HG02588 (cell line): ENCODE results near the gene GP5.

Experiments used
- ATAC-seq: cut with Tn5 transposase; IDR thresholded peaks from one replicate; pipeline ENCODE4 v1.9.1; 2021; ENCODE audit warnings: mild to moderate bottlenecking, moderate library complexity; ENCODE audit not compliant: unreplicated experiment

GP5 gene

DNA sequence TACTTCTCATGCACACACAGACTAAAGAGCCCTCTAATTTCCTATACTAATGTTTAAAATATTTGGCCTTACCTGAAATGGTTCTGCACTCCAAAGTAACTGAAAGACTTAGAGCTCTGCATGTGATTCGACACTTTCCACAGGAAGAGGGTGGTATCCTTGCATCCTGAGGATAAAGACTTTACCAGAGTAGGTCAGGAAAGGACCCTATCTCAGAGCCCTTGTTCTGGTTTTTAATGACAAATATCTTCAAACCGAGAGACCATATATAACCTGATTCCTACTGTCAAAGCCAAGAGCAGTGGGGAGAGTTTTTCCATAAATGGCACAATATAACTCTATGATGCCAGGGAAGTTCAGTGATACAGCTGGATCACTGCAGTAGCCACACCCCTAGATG lies at the start of gene GP5:
GP5 (minus strand) TSS at position 101 of the 400 bp plus-strand sequence. CDS start 984 bp downstream, outside the sequence.
- ATAC-seq = no peak

DNA sequence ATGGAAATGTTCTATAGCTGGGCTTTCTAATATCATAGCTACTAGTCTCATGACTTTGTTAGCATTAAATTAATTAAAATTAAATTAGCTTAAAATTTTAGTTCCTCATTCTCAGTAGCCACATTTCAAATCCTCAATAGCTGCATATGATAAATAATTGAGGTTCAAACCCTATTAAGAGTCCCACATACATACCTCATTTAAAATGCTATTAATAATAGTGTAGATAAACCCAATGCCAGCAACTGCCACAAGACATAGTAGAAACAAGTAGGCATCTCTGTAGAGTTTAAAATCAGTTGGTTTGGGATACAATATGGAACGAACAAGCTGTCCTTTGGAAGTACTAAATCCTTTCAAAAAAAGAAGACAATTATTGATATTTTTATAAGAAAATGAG lies 48.6 kb upstream of the GP5 start:
- no peak for ATAC-seq

GRCh38 chr3:194447161-194447560 lies 48.1 kb upstream of the GP5 start:
- ATAC-seq = no peak

DNA sequence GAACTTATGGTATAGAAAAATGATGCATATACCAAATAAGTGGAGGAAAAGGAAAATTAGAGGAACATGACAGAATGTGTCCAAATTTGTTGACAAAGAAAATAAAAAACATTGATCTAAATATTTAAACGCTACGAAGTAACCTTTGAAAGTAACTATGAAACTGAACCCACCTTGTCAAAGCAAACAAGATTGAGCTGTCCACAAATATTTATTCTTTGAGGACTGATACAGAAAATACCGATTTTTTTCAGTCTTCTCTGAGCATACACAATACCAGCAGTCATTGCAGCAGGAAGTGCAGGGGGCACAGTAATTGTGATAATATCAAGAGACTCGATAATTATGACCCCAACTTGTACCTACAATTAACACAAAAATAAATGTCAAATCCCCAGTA lies 47.7 kb upstream of the GP5 start:
- ATAC-seq = no peak

GRCh38 chr3:194446172-194446571 lies 47.1 kb upstream of the GP5 start:
- ATAC-seq = no peak

GRCh38 chr3:194443901-194444300 lies 44.8 kb upstream of the GP5 start:
- ATAC-seq = no peak

GRCh38 chr3:194440756-194441155 lies 41.7 kb upstream of the GP5 start:
- ATAC-seq = no peak

DNA sequence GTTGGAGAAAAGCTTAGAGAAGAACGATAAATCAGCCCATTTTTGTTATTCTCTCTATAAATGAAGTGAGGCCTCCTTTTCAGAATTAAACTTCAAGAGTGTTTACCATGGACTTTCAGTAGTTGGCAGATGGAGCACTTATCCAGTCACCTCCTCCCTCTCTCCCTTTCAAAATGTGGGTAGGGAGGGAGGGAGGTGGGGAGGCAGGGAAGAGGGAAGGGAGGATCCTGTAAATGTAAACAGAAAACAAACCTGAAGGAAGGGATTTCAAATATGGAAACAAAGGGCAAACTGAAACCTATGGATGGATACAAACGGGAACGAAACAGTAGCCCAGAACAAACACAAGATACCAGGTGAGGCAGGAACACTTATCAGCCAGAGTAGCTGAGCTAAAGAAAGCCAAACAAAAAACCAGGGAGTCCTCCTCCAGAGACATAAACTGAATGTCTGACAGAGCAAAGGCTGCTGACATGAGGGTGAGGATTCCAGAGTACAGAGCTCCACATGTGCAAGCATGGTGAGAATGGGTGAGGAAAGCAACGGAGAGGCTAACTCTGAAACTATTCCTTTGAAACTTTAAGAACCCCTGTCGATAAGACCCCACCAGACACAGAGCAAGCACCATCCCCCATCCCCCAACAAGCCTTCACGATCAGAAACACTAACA lies 41.0 kb upstream of the GP5 start:
- no peak for ATAC-seq

DNA sequence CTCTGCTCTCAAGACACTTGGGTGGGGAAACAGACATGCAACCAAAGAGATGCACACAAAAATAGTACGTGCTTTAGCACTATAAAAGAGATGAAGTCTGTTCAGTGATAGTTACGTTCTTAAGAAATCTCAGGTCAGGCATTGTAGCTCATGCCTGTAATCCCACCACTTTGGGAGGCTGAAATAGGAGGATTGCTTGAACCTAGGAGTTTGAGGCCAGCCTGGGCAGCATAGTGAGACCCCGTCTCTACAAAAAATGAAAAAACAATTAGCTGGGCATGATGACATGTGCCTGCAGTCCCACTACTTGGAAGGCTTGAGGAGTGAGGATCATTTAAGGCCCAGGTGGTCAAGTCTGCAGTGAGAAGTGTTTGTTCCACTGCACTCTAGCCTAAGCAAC lies 35.4 kb upstream of the GP5 start:
- ATAC-seq = no peak

DNA sequence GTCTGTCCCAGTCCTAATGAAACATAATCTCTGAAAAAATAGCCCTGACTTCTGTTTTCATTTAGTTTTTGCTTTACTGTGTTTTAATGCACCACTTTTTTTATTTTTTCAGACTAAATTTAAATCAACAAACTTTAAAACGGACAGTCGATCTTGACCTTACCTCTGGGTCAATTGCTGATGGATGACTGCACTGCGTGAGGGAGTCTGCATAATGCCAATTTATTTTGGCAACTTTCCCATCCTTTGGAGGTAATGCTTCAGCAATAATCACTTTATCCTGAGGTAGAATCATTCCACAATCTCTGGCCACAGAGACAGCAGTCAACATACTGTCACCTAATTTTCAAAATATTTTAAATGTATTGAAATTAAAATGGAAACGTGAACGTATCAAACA lies 32.5 kb upstream of the GP5 start:
- no peak for ATAC-seq

DNA sequence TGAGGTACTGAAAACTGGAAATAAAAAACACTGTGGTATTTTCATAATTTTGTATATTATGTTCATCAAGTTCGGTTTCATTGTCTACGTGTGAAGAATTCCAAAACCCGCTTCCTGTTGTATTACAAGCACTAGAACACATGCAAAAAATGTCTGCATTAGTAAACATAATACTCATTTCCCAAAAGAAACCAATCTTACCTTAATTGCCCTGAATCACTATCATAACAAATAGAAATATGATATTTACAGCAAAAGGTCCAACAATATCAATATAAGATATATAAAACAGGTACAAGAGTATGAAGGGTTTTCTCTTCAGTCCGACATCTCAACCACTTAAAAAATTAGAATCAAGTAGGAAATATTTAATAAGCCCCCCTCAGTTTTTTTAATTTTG lies 26.3 kb upstream of the GP5 start:
- no peak for ATAC-seq

GRCh38 chr3:194424953-194425352 lies 25.9 kb upstream of the GP5 start:
- no peak for ATAC-seq

- ATAC-seq = no peak
Observed at GRCh38 chr3:194424373-194424772, 25.3 kb upstream of the GP5 start.

DNA sequence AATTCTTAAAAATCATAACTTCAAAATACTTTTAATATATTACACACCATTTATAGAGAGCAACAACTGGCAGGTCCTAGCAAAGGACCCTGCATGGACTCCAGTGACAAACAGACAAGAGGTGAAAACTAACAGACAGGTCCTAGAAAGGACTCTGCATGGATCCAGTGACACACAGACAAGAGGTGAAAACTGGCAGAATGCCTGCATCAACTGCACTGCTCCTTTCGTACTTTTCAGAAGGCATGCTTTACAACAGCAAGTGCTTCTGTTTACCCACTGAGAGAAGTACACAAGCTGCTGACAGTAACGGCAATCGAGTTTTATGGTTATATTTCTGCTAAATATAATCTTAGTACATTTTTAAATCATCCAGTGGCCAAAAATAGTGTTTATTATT lies 24.3 kb upstream of the GP5 start:
- no peak for ATAC-seq

- ATAC-seq = no peak
Observed at GRCh38 chr3:194422188-194422587, 23.1 kb upstream of the GP5 start.

DNA sequence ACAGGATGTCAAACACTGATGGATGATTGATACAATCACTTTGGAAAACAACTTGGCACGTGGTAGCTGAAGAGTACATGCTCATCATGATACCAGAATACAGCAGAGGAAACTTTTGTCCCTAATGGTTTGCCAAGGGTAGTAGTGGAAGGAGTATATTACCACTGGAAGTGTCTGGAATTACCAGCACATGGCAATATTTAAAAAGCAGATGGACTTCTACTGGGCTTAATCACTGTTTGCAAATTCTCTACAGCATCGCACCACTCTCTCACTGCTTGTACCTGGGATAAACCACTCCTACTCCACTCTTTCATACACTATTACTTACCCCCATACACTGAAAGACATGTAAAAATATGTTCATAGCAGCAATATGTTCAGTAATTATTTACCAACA lies 19.6 kb upstream of the GP5 start:
- ATAC-seq = no peak

- ATAC-seq = no peak
Observed at GRCh38 chr3:194407423-194407822, 8.4 kb upstream of the GP5 start.

DNA sequence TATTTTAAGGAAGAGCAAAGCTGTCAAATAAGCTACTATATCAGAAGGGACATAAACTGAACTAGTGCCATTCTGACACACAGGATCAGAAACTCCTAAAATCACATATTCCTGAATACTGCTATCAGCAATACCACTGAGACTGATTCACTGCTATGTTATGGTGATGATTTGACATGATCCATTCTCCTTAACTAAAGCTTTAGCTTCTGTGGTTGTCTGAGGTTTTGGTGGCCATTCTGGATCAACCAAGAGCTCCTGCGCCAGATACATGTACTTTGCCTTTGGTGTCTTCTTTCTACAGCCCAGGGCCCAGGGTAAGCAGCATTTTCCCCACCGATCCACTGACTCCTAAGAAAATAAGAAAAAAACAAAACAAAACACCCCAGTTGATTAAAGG lies 6.7 kb upstream of the GP5 start:
- no peak for ATAC-seq

DNA sequence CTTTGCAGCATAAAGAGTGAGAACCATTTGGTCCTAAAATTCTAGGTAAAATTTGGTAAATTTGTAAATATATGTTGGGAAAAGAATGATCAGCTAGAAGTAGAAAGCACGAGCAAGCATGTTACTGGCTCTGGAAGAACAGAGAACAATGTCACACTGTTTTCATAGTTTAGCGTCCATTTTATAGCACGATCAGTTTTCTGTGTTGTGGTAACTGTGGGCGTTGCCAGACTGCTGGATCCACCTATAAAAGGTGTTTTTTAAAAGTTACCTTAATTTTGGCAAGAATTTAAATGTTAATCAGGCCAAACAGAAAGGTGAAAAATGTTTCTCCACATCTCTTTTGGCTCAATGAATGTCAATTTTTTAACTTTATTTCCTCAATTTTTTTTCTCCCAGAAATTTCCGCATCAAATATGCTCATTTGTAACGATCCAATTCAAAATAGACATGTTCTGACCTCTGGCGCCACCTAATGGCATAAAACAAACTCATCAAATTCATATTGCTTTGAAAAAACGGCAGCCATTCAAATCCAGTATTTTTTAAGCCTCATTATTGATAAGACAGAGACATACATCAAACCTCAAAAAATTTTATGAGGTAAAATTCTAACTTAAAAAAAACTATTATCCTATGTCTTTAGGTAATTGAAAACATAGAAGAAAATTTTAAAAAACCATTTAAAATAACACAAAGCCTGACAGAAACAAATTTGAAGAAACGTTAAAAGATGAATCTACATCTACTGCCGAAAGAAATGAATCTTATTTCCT lies 5.5 kb upstream of the GP5 start:
- ATAC-seq = no peak

- no peak for ATAC-seq
Observed at GRCh38 chr3:194401868-194402329, 2.8 kb upstream of the GP5 start.

DNA sequence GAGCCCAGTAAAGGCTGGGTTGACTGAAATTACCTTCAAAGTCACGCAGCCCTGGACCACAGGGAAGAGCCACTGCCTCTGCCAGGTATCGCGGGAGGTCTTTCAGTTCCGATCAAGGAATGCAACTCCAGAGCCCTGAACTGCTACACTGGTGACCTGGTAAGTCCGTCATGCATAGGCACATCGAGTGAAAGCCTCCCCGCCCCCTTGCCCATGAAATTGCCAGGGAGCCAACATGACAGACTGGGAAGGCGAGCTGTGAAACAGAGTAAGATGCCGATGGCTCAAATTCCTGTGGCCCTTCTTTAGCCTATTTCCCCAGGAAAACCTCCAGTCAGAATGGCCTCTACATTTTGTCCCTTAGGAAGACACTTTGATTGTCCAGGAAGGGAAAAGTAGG lies 2.3 kb upstream of the GP5 start:
- ATAC-seq = no peak

- ATAC-seq = no peak
Observed at GRCh38 chr3:194399874-194400411, 877 bp upstream of the GP5 start.
